DOHH2 (cell line): Measurements from ENCODE around the gene RDH11.
A peak's percentile ranks its signal among the peaks of the same experiment; 100 is the strongest.

Experiments used
- H3F3A ChIP-seq: fragments of 200-600 bp; sonication (generic), shearing (Covaris generic); 2 replicates; pipeline ENCODE4 v1.6.0; 2016; ENCODE audit warnings: antibody characterized with exemption, mild to moderate bottlenecking; ENCODE audit not compliant: control insufficient read depth, insufficient read depth
- H3K27ac ChIP-seq: fragments of 200-600 bp; sonication (generic); 2 replicates; pipeline ENCODE4 v1.5.1; 2014; ENCODE audit warnings: low read depth, mild to moderate bottlenecking, low read length, moderate library complexity
- H3K27me3 ChIP-seq: fragments of 200-600 bp; sonication (generic); 2 replicates; pipeline ENCODE4 v1.6.1; 2014; ENCODE audit warnings: mild to moderate bottlenecking, low read length, mixed read lengths; ENCODE audit not compliant: control insufficient read depth
- H3K36me3 ChIP-seq: fragments of 200-600 bp; sonication (generic); 2 replicates; pipeline ENCODE4 v1.6.1; 2014; ENCODE audit warnings: mild to moderate bottlenecking, low read length, moderate library complexity, mixed read lengths; ENCODE audit not compliant: control insufficient read depth
- H3K4me1 ChIP-seq: fragments of 200-600 bp; sonication (generic); 2 replicates; pipeline ENCODE4 v1.6.1; 2014; ENCODE audit warnings: mild to moderate bottlenecking, low read length, mixed read lengths; ENCODE audit not compliant: control insufficient read depth
- H3K4me2 ChIP-seq: fragments of 200-600 bp; sonication (generic); 2 replicates; pipeline ENCODE4 v1.6.0; 2014; ENCODE audit warnings: mild to moderate bottlenecking, low read length, moderate library complexity
- H3K4me3 ChIP-seq: fragments of 200-600 bp; sonication (generic); 2 replicates; pipeline ENCODE4 v1.5.1; 2014; ENCODE audit warnings: mild to moderate bottlenecking, low read length, mixed read lengths
- H3K79me2 ChIP-seq: fragments of 200-600 bp; sonication (generic); 2 replicates; pipeline ENCODE4 v1.6.1; 2014; ENCODE audit warnings: mild to moderate bottlenecking, low read length, mixed read lengths; ENCODE audit not compliant: control insufficient read depth
- H3K9me2 ChIP-seq: fragments of 200-600 bp; sonication (generic); replicated peaks from 2 replicates; pipeline ENCODE4 v1.6.1; 2014; ENCODE audit warnings: mild to moderate bottlenecking, low read length, mixed read lengths; ENCODE audit not compliant: control insufficient read depth
- H3K9me3 ChIP-seq: fragments of 200-600 bp; sonication (generic); 2 replicates; pipeline ENCODE4 v1.6.1; 2014; ENCODE audit warnings: antibody characterized with exemption, low read length, mixed read lengths; ENCODE audit not compliant: control insufficient read depth, insufficient read depth
- H4K20me1 ChIP-seq: fragments of 200-600 bp; sonication (generic); 2 replicates; pipeline ENCODE4 v1.6.0; 2014; ENCODE audit warnings: low read depth, mild to moderate bottlenecking, antibody characterized with exemption, low read length, moderate library complexity; ENCODE audit not compliant: control insufficient read depth, insufficient read depth
- EZH2phosphoT487 ChIP-seq: fragments of 200-600 bp; sonication (generic); IDR thresholded peaks from 2 replicates; pipeline ENCODE4 v1.6.1; 2017; ENCODE audit warnings: borderline replicate concordance, mild to moderate bottlenecking, antibody characterized with exemption, low read length, moderate library complexity, mixed read lengths
- TF ChIP-seq, protein P1 (sequence below): fragments of 200-600 bp; sonication (generic); IDR thresholded peaks from one replicate; pipeline ENCODE4 v1.5.1; 2014; ENCODE audit warnings: antibody characterized with exemption, mild to moderate bottlenecking, low read depth, low read length; ENCODE audit not compliant: poor library complexity, severe bottlenecking

Gene RDH11

GRCh38 chr14:67674480-67675218 lies 20.9 kb downstream of the RDH11 start, which contains the start of gene VTI1B:
Gene VTI1B, minus strand, starts transcription at chr14:67674632. Its CDS starts 143 bp downstream, at chr14:67674489.
- Histone ChIP-seq H4K20me1 (peaks cover 6% of the 10 kb centered on the region; the same call in 1 of the 2 replicates), H3F3A (peaks cover 6% of the 10 kb centered on the region), H3K27ac (peak within 1 kb of the TSS; percentile 61), H3K36me3 (peaks cover 24% of the 10 kb centered on the region), H3K27me3 (no peaks in the 10 kb centered on the region), H3K4me1 (peaks cover 31% of the 10 kb centered on the region), H3K4me3 (peak within 1 kb of the TSS; percentile 95), H3K9me3 (no peaks in the 10 kb centered on the region), H3K4me2 (peak within 1 kb of the TSS; percentile 88), H3K79me2 (peaks cover 48% of the 10 kb centered on the region), H3K9me2 (no peaks in the 10 kb centered on the region)
- TF ChIP-seq, protein P1, sequence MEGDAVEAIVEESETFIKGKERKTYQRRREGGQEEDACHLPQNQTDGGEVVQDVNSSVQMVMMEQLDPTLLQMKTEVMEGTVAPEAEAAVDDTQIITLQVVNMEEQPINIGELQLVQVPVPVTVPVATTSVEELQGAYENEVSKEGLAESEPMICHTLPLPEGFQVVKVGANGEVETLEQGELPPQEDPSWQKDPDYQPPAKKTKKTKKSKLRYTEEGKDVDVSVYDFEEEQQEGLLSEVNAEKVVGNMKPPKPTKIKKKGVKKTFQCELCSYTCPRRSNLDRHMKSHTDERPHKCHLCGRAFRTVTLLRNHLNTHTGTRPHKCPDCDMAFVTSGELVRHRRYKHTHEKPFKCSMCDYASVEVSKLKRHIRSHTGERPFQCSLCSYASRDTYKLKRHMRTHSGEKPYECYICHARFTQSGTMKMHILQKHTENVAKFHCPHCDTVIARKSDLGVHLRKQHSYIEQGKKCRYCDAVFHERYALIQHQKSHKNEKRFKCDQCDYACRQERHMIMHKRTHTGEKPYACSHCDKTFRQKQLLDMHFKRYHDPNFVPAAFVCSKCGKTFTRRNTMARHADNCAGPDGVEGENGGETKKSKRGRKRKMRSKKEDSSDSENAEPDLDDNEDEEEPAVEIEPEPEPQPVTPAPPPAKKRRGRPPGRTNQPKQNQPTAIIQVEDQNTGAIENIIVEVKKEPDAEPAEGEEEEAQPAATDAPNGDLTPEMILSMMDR = peak; percentile 24
- TF ChIP-seq EZH2phosphoT487 = no peak

GRCh38 chr14:67674139-67674479 lies 21.5 kb downstream of the RDH11 start:
- TF ChIP-seq EZH2phosphoT487 = no peak
- TF ChIP-seq, protein P1 = peak; percentile 40
- peak overlapping the region; percentile 61 for H3K27ac ChIP-seq
- H3K9me3 ChIP-seq = no peaks in the 10 kb centered on the region
- H4K20me1 ChIP-seq = peaks cover 6% of the 10 kb centered on the region; the same call in 1 of the 2 replicates
- H3K4me1 ChIP-seq = peaks cover 33% of the 10 kb centered on the region
- peaks cover 23% of the 10 kb centered on the region for H3K36me3 ChIP-seq
- H3K9me2 ChIP-seq = no peaks in the 10 kb centered on the region
- peak overlapping the region; percentile 95 for H3K4me3 ChIP-seq
- peaks cover 6% of the 10 kb centered on the region for H3F3A ChIP-seq
- H3K4me2 ChIP-seq = peak overlapping the region; percentile 88
- H3K27me3 ChIP-seq = no peaks in the 10 kb centered on the region
- H3K79me2 ChIP-seq = peaks cover 52% of the 10 kb centered on the region

GRCh38 chr14:67673451-67673850 lies 22.1 kb downstream of the RDH11 start:
- H3K4me3 ChIP-seq = peak overlapping the region; percentile 95
- peaks cover 58% of the 10 kb centered on the region for H3K79me2 ChIP-seq
- H3K27ac ChIP-seq = no peak overlapping the region

More at GRCh38 chr14:67673451-67673850, 22.1 kb downstream of the RDH11 start:
- TF ChIP-seq, protein P1 = no peak
- TF ChIP-seq EZH2phosphoT487 = no peak
- H3K36me3 ChIP-seq = peaks cover 17% of the 10 kb centered on the region
- H3K4me1 ChIP-seq = peaks cover 39% of the 10 kb centered on the region
- peaks cover 9% of the 10 kb centered on the region for H3F3A ChIP-seq
- peaks cover 6% of the 10 kb centered on the region; the same call in 1 of the 2 replicates for H4K20me1 ChIP-seq
- H3K27me3 ChIP-seq = no peaks in the 10 kb centered on the region
- H3K4me2 ChIP-seq = peak overlapping the region; percentile 88
- H3K9me2 ChIP-seq = no peaks in the 10 kb centered on the region
- H3K9me3 ChIP-seq = no peaks in the 10 kb centered on the region
